Measurements from ENCODE around the gene C12orf42. TPM values are rescaled to one million over a fixed set of nuclear protein-coding genes. Genes with fewer than 3 reads are reported as not detected.

Gene C12orf42
- total RNA-seq, 1 experiment from 2014 or later: not detected

DNA sequence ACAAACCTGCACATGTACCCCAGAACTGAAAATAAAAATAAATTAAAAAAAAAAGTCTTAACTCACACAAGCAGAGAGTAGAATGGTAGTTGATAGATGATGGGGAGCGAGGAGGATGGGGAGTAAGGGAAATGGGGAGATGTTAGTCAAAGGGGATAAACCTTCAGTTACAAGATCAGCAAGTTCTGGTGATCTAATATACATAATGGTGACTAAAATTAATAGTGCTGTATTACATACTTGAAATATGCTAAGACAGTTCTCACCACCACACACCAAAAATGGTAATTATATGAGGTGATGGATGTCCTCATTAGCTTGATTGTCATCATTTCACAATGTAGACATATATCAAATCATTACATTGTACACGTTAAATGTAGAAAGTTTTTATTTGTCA, 3.2 kb upstream of the C12orf42 start:
- ChIA-PET POLR2A (no interaction called here), CTCF (no interaction called here), RAD21 (ENCODE audit: low non-redundant PET in 1 of 2, low total read pairs in 2 of 2, uncharacterized antibody in 2 of 2, unreplicated experiment in 2 of 2) (no interaction called here)
- no peak overlapping the region for H3K4me2 ChIP-seq (ENCODE audit: low read length)
- H3K27ac ChIP-seq (ENCODE audit: low read depth, low read length): no peak overlapping the region
- intact Hi-C loops (cut with micrococcal nuclease): loop anchor here (5.0 kb wide), 1 partner anchor 133 kb away; no protein-coding TSS in a partner anchor
- no peaks in the 10 kb centered on the region for H3K9me3 ChIP-seq (ENCODE audit: control insufficient read depth in 1 of 2, insufficient read depth in 1 of 2, low read depth in 1 of 2, low read length in 2 of 2)
- H3K4me3 ChIP-seq (replicated peaks in 1 of 2; ENCODE audit: low read depth in 1 of 2, low read length in 2 of 2): no peak overlapping the region
- H3K9me2 ChIP-seq (ENCODE audit: insufficient read depth): no peaks in the 10 kb centered on the region
- H3K4me1 ChIP-seq (ENCODE audit: control insufficient read depth in 1 of 2, insufficient read depth in 2 of 2, low read length in 2 of 2): no peaks in the 10 kb centered on the region
- no peak for ATAC-seq
- H3K79me2 ChIP-seq (ENCODE audit: insufficient read depth, low read length): no peaks in the 10 kb centered on the region
- no peak overlapping the region for H3K9ac ChIP-seq (ENCODE audit: low read length)
- DNase-seq (ENCODE audit: low read depth, low spot score): no peak
- H4K20me1 ChIP-seq (ENCODE audit: insufficient read depth): no peaks in the 10 kb centered on the region
- H2AFZ ChIP-seq (ENCODE audit: low read depth, low read length, poor library complexity, severe bottlenecking): no peak overlapping the region
- H3K36me3 ChIP-seq (ENCODE audit: control insufficient read depth in 1 of 2, insufficient read depth in 2 of 2, low read length in 2 of 2): no peaks in the 10 kb centered on the region
- BruUV-seq (replicated peaks): no TSS peak
- H3K27me3 ChIP-seq (ENCODE audit: insufficient read depth, low read length): peaks cover 1% of the 10 kb centered on the region; the same call in 1 of the 2 replicates
- TF ChIP-seq EZH2 (IDR thresholded peaks at IDR 0.05) (no peak), TCF7L2 (IDR thresholded peaks at IDR 0.05; ENCODE audit: borderline replicate concordance, extremely low read depth, insufficient read depth, insufficient read length) (no peak), RAD21 (IDR thresholded peaks at IDR 0.05; ENCODE audit: low read depth) (no peak), FOSL1 (IDR thresholded peaks at IDR 0.05; ENCODE audit: low read depth) (no peak), EGR1 (IDR thresholded peaks at IDR 0.05; ENCODE audit: low read depth) (no peak), SIN3A (IDR thresholded peaks at IDR 0.05; ENCODE audit: low read depth) (no peak), POLR2AphosphoS5 (IDR thresholded peaks at IDR 0.05; ENCODE audit: low read depth, low read length) (no peak), YY1 (IDR thresholded peaks at IDR 0.05; ENCODE audit: extremely low read depth, insufficient replicate concordance, low read depth, low read length) (no peak), SRF (IDR thresholded peaks at IDR 0.05; ENCODE audit: low read depth) (no peak), ELF1 (IDR thresholded peaks at IDR 0.05; ENCODE audit: borderline replicate concordance, low read depth) (no peak), CBX3 (IDR thresholded peaks at IDR 0.05; ENCODE audit: low read depth) (no peak), EZH2phosphoT487 (IDR thresholded peaks at IDR 0.05; ENCODE audit: borderline replicate concordance) (no peak), ZNF274 (IDR thresholded peaks at IDR 0.05; ENCODE audit: low read depth, low read length) (no peak)
- TF ChIP-seq, protein P1, sequence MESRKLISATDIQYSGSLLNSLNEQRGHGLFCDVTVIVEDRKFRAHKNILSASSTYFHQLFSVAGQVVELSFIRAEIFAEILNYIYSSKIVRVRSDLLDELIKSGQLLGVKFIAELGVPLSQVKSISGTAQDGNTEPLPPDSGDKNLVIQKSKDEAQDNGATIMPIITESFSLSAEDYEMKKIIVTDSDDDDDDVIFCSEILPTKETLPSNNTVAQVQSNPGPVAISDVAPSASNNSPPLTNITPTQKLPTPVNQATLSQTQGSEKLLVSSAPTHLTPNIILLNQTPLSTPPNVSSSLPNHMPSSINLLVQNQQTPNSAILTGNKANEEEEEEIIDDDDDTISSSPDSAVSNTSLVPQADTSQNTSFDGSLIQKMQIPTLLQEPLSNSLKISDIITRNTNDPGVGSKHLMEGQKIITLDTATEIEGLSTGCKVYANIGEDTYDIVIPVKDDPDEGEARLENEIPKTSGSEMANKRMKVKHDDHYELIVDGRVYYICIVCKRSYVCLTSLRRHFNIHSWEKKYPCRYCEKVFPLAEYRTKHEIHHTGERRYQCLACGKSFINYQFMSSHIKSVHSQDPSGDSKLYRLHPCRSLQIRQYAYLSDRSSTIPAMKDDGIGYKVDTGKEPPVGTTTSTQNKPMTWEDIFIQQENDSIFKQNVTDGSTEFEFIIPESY (IDR thresholded peaks at IDR 0.05; ENCODE audit: extremely low read depth, insufficient replicate concordance, low read length): no peak
- TF ChIP-seq, protein P2, sequence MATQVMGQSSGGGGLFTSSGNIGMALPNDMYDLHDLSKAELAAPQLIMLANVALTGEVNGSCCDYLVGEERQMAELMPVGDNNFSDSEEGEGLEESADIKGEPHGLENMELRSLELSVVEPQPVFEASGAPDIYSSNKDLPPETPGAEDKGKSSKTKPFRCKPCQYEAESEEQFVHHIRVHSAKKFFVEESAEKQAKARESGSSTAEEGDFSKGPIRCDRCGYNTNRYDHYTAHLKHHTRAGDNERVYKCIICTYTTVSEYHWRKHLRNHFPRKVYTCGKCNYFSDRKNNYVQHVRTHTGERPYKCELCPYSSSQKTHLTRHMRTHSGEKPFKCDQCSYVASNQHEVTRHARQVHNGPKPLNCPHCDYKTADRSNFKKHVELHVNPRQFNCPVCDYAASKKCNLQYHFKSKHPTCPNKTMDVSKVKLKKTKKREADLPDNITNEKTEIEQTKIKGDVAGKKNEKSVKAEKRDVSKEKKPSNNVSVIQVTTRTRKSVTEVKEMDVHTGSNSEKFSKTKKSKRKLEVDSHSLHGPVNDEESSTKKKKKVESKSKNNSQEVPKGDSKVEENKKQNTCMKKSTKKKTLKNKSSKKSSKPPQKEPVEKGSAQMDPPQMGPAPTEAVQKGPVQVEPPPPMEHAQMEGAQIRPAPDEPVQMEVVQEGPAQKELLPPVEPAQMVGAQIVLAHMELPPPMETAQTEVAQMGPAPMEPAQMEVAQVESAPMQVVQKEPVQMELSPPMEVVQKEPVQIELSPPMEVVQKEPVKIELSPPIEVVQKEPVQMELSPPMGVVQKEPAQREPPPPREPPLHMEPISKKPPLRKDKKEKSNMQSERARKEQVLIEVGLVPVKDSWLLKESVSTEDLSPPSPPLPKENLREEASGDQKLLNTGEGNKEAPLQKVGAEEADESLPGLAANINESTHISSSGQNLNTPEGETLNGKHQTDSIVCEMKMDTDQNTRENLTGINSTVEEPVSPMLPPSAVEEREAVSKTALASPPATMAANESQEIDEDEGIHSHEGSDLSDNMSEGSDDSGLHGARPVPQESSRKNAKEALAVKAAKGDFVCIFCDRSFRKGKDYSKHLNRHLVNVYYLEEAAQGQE (IDR thresholded peaks at IDR 0.05; ENCODE audit: low read depth): no peak
- TF ChIP-seq, protein P3, sequence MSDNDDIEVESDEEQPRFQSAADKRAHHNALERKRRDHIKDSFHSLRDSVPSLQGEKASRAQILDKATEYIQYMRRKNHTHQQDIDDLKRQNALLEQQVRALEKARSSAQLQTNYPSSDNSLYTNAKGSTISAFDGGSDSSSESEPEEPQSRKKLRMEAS (IDR thresholded peaks at IDR 0.05): no peak

Measured in HCT116 (cell line).